ENCODE measurements around the gene ZNF483.

The ZNF483 gene

GRCh38 chr9:111525056-111525977, at the start of gene ZNF483:
Gene ZNF483 (plus strand): TSS chr9:111525179. CDS start chr9:111527396, 2,217 bp downstream.
- Mint-ChIP-seq H3K27me3 (ENCODE audit: low read depth) (peaks cover 14% of the 10 kb centered on the region), H3K36me3 (ENCODE audit: low read depth) (peaks cover 24% of the 10 kb centered on the region), H3K27ac (peak within 1 kb of the TSS in 2 of 3 experiments; percentile 21 to 71), H3K4me3 (peak within 1 kb of the TSS; percentile 90 to 94 (median 93)), H3K9me3 (peaks cover 3% of the 10 kb centered on the region), H3K4me1 (peaks cover 14% of the 10 kb centered on the region)
- TF ChIP-seq, protein P1, sequence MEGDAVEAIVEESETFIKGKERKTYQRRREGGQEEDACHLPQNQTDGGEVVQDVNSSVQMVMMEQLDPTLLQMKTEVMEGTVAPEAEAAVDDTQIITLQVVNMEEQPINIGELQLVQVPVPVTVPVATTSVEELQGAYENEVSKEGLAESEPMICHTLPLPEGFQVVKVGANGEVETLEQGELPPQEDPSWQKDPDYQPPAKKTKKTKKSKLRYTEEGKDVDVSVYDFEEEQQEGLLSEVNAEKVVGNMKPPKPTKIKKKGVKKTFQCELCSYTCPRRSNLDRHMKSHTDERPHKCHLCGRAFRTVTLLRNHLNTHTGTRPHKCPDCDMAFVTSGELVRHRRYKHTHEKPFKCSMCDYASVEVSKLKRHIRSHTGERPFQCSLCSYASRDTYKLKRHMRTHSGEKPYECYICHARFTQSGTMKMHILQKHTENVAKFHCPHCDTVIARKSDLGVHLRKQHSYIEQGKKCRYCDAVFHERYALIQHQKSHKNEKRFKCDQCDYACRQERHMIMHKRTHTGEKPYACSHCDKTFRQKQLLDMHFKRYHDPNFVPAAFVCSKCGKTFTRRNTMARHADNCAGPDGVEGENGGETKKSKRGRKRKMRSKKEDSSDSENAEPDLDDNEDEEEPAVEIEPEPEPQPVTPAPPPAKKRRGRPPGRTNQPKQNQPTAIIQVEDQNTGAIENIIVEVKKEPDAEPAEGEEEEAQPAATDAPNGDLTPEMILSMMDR (IDR thresholded peaks at IDR 0.05; ENCODE audit: unreplicated experiment in 3 of 3), result no peak

DNA sequence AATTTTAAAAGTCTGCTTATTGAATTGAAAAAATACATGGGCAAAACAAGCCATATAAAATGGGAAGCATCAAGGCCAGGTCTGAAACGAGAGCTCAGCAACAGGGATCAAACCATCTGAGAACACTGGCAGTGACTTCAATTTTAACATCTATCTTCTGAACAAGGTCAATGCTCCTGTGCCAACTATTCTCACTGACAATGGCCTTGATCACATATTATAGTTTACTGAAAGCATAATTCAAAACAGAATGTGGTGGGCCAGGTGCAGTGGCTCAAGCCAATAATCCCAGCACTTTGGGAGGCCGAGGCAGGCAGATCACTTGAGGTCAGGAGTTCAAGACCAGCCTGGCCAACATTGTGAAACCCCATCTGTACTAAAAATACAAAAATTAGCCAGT, 49.8 kb upstream of the ZNF483 start:
- TF ChIP-seq, protein P1 (IDR thresholded peaks at IDR 0.05; ENCODE audit: unreplicated experiment in 3 of 3), result no peak
- no peak overlapping the region for H3K27ac Mint-ChIP-seq
- H3K4me3 Mint-ChIP-seq, result no peak overlapping the region
- H3K9me3 Mint-ChIP-seq, result no peaks in the 10 kb centered on the region
- no peaks in the 10 kb centered on the region for H3K27me3 Mint-ChIP-seq (ENCODE audit: low read depth)
- peaks cover 3% of the 10 kb centered on the region for H3K36me3 Mint-ChIP-seq (ENCODE audit: low read depth)
- peaks cover 41% of the 10 kb centered on the region for H3K4me1 Mint-ChIP-seq

DNA sequence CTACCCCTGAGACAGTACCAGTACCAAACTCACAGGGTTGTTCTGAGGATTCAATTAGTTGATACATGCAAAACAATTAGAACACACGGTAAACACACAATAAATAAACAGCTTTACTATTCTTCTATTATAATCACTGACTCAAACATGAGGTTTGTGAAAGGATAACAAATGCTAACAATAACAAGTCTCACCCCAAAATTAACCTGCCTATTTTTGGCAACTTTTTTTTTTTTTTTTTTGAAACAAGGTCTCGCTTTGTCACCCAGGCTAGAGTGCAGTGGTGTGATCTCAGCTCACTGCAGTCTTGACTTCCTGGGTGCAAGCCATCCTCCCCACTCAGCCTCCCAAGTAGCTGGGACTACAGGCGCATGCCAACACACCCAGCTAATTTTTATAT, 47.3 kb upstream of the ZNF483 start:
- Mint-ChIP-seq H3K27ac (no peak overlapping the region), H3K27me3 (ENCODE audit: low read depth) (no peaks in the 10 kb centered on the region), H3K4me3 (no peak overlapping the region), H3K36me3 (ENCODE audit: low read depth) (peaks cover 2% of the 10 kb centered on the region), H3K4me1 (peaks cover 45% of the 10 kb centered on the region), H3K9me3 (no peaks in the 10 kb centered on the region)
- TF ChIP-seq, protein P1 (IDR thresholded peaks at IDR 0.05; ENCODE audit: unreplicated experiment in 3 of 3), result no peak

DNA sequence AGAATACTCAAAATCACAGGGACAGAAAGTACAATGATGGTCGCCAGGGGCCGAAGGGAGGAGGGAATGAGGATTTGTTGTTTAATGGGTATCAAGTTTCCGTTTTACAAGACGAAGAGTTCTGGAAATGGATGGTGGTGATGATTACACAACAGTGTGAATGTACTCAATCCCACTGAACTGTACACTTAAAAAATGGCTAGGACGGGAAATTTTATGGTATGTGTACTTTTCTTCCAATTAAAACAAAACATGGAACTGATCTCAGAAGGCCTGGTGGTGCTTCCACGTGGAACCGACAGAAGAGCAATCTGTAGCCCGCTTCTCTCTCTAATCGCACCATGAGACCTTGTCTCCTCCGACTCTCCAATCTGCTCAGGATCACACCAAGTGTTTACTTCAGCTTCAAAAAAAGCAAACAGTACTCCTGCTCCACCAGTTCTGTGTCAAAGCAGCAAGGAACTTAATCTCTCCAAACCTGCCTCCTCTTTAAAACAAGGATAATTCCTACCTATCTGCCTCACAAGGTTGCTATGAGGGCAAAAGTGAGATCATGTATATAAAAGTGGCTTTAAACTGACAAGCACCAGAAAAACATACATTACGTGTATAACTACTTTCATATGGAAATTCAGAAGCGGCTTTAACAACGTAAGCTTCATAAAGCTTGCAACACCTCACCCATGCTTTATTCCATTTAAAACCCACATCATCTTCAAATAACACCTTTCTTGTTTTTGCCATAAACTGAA, 42.9 kb upstream of the ZNF483 start:
- H3K27ac Mint-ChIP-seq, result peak overlapping the region; percentile 86 to 91 (median 90)
- H3K9me3 Mint-ChIP-seq, result no peaks in the 10 kb centered on the region
- peaks cover 21% of the 10 kb centered on the region for H3K4me1 Mint-ChIP-seq
- TF ChIP-seq, protein P1 (IDR thresholded peaks at IDR 0.05; ENCODE audit: unreplicated experiment in 3 of 3), result no peak
- H3K27me3 Mint-ChIP-seq (ENCODE audit: low read depth), result no peaks in the 10 kb centered on the region
- no peaks in the 10 kb centered on the region for H3K36me3 Mint-ChIP-seq (ENCODE audit: low read depth)
- H3K4me3 Mint-ChIP-seq, result peak overlapping the region; percentile 86 to 92 (median 91)

DNA sequence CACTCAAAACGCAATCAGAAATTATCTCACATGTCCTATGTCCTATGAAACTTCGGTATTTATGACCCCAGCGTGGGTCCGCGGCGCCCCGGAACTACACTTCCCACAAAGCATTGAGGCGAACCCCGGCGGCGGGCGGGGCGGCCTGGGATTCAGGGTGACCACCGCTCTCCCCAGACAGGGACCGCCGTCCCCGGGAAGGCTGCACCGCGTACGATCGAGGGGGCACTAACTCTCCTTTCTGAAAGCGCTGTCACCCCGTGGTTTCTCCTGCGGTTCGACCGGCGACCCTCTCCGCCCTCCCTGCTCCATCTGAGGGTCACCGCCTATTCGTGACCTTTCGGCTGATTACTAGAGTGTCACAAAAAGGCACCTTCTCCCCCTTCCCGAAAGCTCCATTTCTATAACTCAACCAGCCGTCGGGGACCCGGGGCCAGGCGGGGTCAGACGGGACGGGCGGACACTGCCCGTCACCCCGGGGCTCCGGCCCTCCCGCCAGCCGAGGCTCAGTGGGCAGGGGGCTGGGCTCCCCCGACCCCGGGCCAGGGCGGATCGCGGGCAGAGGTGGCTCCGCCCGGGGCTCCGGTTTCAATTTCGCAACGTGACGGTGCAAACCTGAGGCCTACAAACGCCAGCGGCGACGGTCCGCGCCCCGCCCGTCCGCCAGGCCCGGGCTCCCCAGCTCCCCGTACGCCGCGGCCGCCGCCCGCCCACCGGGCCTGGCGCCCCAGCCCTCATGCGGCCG, 42.1 kb upstream of the ZNF483 start:
- Mint-ChIP-seq H3K36me3 (ENCODE audit: low read depth) (no peaks in the 10 kb centered on the region), H3K9me3 (no peaks in the 10 kb centered on the region), H3K4me1 (peaks cover 17% of the 10 kb centered on the region), H3K27ac (peak overlapping the region; percentile 86 to 91 (median 90)), H3K27me3 (ENCODE audit: low read depth) (peaks cover 4% of the 10 kb centered on the region), H3K4me3 (peak overlapping the region; percentile 86 to 92 (median 91))
- TF ChIP-seq, protein P1 (IDR thresholded peaks at IDR 0.05; ENCODE audit: unreplicated experiment in 3 of 3), result no peak

Data from nephron (organoid).